Measurements from ENCODE around the gene SLC25A12.
A peak's percentile ranks its signal among the peaks of the same experiment; 100 is the strongest.
"Not testable (repeated sequence)": the region's sequence is repeated elsewhere in the genome, so short reads cannot be mapped to it uniquely, and the experiment has no call there.

Gene SLC25A12, protein sequence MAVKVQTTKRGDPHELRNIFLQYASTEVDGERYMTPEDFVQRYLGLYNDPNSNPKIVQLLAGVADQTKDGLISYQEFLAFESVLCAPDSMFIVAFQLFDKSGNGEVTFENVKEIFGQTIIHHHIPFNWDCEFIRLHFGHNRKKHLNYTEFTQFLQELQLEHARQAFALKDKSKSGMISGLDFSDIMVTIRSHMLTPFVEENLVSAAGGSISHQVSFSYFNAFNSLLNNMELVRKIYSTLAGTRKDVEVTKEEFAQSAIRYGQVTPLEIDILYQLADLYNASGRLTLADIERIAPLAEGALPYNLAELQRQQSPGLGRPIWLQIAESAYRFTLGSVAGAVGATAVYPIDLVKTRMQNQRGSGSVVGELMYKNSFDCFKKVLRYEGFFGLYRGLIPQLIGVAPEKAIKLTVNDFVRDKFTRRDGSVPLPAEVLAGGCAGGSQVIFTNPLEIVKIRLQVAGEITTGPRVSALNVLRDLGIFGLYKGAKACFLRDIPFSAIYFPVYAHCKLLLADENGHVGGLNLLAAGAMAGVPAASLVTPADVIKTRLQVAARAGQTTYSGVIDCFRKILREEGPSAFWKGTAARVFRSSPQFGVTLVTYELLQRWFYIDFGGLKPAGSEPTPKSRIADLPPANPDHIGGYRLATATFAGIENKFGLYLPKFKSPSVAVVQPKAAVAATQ

DNA sequence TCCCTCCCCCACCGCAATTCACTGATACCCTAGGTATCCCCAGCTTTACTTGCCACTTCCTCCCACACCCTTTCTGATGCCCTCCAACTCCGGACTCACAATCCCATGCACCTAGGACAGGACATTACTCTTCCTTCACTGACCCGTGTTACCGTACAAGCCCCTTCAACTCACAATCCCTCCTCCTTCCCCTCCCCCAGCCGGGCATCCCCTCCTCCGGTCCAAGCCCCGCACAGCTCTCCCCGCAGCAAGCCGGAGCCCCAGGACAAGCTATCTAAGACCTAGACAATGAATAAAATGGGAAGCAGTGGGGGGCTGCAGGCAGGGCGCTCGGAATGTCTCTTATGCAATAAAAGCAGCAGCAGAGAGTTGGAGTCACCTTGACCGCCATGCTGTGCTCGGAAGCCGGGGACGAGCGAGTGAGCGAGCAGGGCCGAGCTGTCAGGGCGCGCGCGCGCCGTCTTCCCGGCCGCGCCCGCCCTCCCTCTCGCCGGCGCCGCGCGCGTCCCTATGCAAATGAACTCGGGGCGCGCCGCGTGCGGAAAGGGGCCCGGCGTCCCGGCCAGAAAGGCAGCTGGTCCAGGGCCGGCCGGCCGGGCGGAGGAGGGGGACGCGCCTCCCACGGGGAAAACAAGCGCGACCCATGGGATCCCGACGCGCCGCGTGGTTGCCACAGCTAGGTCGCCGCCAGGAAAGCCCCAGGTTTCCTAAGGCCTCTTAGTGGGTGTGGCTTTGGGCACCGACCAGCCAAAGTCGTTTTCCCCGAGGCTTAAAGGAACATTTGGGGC is at the start of gene SLC25A12:
SLC25A12 (minus strand) TSS at position 421 of the 788 bp plus-strand sequence; CDS start at position 391, 30 bp downstream.
- peak in 13 of 14 donors; percentile 18 to 82 (median 62) for DNase-seq

DNA sequence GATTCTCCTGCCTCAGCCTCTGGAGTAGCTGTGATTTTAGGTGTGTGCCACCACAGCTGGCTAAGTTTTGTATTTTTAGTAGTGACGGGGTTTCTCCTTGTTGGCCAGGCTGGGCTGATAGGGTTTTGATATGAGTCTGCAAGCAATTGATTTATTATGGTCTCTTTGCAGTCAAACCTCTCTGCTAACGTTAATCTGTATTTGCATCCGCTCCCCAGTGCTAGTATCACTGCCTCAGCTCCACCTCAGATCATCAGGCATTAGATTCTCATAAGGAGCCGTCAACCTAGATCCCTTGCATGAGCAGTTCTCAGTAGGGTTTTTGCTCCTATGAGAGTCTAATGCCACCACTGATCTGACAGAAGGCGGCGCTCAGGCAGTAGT is 47.3 kb upstream of the SLC25A12 start:
- DNase-seq: no peak

DNA sequence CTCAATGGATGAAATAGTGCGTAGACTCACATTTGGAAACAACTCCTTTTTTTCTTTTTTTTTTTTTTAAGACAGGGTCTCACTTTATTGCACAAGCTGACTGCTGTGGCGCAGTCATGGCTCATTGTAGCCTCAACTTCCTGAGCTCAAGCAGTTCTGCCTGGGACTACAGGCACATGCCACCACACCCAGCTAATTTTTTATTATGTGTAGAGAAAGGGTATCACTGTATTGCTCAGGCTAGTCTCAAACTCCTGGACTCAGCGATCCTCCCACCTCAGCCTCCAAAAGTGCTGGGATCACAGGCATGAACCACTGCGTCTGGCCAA is 45.7 kb upstream of the SLC25A12 start:
- no peak for DNase-seq

DNA sequence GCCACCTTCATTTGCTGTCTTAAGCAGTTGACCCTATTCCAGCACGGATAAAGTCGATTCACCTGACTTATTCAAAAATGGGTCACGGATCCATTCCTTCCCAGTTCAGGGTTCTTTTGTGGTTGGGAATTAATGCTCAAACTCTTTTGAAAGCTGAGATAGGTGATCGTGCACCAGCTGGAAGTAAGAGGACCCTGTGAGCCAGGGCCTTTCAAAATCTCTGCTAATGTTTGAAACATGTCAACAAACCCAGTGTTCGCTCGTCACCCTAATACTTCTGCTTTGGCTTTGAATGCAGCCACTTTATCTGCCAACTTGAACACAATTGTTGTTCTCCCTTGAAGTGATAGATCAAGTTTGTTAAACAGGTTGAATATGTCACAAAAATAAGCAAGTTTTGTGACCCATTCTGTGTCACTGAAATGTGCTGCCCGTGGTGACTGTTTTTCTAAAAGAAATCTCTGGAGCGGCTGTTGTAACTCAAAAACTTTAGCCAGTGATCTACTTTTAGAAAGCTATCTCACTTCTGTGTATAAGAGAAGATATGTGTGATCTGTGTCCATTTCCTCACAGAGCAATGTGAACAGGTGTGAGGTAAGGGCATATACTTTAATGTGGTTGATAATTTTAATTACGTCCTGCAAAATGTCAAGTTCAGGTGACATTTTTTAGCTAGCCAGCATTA is 45.2 kb upstream of the SLC25A12 start:
- no peak for DNase-seq

DNA sequence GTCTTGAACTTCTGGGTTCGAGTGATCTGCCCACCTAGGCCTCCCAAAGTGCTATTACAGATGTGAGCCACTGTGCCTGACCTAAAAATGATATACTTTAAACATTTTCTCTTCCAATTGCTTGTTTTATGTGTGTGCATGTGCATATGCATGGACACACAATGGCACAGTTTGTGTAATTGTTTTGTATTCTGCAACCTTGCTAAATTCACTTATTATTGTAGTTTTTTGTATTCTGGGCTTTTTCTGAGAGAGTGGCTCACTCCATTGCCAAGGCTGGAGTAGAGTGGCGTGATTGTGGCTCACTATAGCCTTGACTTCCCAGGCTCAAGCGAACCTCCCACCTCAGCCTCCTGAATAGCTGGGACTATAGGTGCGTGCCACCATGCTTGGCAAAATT is 36.3 kb upstream of the SLC25A12 start:
- DNase-seq: no peak

DNA sequence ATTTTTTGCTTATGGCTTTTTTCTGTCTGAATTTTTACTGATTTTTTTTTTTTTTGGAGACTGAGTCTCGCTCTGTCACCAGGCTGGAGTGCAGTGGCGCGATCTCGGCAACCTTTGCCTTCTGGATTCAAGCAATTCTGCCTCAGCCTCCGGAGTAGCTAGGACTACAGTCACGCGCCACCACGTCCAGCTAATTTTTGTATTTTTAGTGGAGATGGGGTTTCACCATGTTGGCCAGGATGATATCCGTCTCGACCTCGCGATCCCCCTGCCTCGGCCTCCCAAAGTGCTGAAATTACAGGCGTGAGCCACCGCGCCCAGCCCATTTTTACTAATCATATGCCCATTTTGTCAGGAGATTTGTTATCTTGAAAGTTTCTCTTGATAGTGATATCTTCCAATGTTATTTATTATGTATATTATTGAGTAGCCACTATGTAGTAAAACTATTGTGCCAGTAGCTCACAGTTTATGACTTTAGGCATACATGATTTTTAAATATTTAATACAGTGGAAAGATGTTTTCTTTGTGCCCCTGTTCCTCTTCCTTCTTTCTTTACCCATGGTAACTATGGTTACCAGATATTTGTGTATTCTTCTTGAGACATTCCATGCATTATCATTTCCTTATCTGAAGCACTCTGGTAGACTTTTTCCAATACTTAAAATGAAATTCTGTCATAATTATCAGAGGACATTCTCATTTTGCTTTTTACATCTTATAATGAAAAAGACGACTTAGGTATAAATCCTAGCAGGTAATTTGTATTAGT is 30.3 kb upstream of the SLC25A12 start:
- DNase-seq: no peak

DNA sequence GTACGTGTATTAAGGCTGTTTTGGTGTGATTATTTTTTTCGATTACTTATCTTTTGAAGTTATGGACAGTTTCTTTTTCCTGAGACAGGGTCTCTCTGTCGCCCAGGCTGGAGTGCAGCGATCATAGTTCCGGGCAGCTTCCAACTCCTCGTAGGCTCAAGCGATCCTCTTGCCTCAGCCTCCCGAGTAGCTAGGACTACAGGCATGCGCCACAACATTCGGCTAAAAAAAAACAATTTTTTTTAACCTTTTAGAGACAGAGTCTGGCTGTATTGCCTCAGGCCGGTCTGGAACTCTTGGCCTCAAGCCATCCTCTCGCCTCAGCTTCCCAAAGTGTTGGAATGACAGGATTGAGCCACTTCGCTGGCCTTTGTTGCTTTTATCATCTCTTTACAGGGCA is 29.2 kb upstream of the SLC25A12 start:
- peak in 1 of 14 donors; percentile 16 for DNase-seq

DNA sequence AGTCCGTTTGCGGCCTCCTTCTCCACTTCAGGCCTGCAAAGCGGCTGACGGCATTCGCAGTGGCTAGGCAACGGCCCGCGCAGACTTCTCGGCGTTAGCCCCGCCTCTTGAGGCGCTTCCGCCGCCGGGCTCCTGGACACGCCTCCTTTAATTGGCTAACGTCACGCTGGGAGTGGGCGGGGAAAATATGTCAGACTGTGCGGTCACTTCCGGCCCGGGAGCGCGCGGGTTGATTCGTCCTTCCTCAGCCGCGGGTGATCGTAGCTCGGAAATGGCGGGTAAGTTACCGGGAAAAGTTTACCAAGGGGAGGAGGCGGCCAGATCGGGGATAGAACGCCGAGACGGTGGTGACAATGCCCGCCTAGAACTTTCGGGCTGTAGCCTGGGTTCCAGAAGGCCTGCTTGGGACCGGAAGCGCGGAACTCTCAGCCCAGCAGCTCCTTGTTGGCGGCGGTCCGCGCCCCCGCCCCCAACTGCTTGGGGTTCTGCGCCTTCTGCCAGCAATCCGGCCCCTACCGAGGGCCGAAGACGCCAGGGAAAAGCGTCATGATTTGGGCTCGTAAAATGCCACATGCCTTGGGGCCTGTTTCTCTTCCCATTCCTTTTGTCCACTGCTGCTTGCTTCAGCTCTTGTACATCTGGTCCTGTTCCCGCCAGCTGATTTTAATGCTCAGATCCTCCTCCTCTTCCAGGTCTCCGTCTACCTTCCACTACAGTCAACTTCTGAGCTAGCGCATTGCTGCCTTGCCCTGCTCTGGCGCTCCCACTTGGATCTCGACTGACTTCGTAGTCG is 28.4 kb upstream of the SLC25A12 start, which contains the start of gene HAT1:
HAT1 (plus strand) TSS at position 232 of the 793 bp plus-strand sequence; CDS start at position 272, 40 bp downstream.
- peak; percentile 70 to 96 (median 94) for DNase-seq

DNA sequence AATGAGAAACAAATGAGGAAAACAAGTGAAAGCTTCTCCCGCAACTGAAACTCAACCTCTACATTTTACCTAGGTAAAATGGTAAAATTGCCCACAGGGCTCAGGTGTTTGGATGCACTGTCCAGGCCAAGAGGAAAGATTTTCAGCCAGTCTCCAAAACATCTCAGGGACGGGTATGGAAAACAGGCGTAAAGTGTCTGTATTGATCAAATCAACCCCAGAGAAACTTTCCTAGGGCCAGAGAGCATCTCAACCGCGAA is 27.9 kb upstream of the SLC25A12 start:
- DNase-seq: no peak

DNA sequence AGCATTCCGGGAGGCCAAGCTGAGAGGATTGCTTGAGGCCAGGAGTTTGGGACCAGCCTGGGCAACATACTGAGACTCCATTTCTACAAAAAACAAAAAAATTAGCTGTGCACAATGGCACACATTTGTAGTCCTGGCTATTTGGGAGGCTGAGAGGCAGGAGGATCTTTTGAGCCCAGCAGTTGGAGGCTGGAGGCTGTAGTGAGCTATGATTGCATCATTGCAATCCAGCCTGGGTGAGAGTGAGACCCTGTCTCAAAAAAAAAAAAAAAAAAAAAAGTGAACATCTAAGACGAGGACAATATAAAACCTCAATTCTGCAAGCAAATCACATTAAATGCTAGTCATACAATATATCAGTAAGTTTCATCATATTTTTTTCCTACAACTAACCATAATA is 25.4 kb upstream of the SLC25A12 start:
- DNase-seq: no peak

DNA sequence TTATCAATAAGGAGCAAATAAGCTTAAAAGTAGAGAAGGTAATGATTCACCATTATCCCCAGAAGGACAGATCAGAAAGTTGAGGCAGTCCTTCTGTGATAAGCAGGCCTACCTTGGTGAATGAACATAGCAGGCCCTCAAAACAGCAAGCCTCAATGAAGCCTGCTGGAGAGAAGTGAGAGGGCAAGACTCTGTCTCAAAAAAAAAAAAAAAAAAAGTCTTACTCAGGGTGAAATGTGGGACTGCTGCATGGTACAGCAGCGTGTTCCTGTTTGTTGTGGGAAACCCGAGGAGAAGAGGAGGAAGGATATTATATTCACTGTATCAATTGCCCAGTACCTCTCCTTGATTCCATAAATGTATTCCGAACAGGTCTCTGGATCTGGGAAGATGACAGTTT is 19.5 kb upstream of the SLC25A12 start:
- no peak for DNase-seq

DNA sequence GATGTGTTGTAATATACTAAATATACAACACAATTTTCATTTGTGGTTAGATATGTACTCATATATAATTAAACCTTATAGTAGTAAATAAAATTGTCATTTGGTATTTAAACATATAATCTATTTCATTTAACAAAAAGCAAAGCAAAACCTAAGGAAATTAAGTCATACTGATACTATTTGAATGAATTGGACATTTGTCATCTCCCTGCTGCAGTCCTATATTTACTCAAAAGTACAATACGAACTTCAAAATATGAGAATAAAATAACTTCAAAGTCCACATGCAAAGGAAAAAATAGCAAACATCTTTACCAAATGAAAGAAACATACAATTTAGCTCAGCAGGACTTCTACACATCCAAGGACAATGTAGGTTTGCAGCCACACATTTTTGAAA is 16.4 kb upstream of the SLC25A12 start:
- DNase-seq: no peak

DNA sequence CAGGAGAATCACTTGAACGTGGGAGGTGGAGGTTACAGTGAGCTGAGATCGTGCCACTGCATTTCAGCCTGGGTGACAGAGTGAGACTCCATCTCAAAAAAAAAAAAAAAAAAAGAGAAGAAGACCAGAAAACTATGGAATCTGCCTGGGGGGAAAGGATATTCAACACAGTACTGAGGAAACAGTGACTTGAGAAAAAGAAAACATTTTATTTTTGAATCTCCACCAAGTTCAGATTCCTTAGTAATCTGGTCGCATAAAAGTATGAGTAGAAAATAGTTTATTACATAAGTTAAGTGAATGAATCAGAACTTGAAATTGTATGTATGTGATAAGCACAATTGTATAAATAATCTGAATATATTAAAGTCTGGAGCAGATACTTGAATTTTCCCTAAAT is 15.2 kb upstream of the SLC25A12 start:
- DNase-seq: no peak

DNA sequence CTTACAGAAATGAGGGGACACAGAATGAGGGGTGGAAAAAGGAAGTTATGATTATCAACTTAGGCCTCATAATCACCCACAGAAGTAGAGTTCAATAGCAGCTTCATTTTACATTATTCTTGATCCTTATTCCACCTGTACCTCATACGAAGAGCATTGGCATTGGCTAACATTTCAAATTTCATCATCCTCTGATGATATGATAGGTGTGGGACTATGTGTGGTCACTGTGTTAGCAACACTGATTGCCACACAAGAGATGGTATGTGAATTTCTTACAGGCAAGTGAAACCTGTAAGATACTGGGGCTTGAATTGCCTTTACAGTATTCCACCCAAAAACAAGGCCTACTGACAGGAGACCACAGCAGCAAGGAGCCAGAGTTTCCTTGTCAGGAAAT is 14.2 kb upstream of the SLC25A12 start:
- DNase-seq: no peak

DNA sequence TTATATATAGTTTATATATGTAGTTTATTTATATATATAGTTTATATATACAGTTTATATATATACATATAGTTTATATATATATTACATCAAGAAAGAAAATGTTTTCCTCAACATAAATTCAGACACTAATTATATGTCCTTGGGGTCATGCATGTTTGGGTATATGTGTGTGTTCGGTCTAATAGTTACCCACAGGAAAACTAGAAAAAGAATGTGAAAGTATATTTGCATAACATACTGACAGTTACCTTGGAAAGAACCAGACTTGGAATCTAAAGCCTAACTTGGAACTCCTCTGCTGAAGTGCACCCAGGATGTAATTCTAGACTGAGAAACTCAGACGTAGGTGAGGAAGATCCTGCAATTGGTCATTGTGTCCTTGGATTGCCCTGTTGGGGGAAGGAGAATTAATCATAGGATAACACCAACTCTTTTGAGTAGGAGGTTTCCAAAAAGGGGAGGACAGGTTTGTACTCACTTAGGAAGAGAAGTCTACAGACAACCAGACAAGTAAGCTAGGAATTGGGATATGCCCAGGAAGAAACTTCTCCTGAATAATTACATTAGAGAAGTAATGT is 8.9 kb upstream of the SLC25A12 start:
- DNase-seq: no peak

DNA sequence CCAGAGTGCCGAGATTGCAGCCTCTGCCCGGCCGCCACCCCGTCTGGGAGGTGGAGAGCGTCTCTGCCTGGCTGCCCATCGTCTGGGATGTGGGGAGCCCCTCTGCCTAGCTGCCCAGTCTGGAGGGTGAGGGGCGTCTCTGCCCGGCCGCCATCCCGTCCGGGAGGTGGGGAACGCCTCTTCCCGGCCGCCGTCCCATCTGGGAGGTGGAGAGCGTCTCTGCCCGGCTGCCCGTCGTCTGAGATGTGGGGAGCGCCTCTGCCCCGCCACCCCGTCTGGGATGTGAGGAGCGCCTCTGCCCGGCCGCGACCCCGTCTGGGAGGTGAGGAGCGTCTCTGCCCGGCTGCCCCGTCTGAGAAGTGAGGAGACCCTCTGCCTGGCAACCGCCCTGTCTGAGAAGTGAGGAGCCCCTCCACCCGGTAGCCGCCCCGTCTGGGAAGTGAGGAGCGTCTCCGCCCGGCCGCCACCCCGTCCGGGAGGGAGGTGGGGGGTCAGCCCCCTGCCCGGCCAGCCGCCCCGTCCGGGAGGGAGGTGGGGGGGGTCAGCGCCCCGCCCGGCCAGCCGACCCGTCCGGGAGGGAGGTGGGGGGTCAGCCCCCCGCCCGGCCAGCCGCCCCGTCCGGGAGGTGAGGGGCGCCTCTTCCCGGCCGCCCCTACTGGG is 5.7 kb upstream of the SLC25A12 start:
- DNase-seq: not testable (repeated sequence)

DNA sequence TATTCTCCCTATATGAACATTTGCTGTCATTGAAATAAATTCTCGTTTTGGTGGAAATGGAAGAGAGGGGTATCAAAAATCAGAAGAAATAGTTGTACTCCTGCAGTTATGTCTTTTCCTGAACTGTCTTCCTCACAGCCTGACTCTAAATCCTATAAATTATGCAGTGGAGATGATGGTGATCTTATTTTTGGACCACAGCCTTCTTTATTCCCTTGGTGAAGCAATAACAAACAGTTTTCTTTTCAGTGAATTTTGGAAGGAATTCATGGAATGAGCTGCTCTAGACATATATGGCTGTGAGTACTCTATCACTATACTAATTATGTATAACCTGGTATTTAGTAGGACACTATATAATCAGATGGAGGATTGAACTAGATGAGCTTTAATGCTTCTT is 1.7 kb upstream of the SLC25A12 start:
- no peak for DNase-seq

DNA sequence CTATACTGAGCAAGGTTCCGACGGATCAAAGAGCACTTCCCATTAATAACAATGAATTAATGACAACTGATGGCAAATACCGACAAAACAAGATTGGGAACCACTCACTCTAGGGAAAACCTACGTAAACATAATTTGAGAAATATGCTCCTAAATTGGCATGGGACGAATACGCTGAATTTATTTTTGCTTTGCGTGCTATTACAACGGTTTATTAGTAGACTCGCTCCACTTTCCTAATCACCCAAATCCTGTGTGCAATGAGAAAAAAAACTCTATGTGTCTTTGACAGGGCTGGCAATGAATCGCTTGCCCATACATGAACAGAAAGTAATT is 536 bp upstream of the SLC25A12 start:
- no peak for DNase-seq

DNA sequence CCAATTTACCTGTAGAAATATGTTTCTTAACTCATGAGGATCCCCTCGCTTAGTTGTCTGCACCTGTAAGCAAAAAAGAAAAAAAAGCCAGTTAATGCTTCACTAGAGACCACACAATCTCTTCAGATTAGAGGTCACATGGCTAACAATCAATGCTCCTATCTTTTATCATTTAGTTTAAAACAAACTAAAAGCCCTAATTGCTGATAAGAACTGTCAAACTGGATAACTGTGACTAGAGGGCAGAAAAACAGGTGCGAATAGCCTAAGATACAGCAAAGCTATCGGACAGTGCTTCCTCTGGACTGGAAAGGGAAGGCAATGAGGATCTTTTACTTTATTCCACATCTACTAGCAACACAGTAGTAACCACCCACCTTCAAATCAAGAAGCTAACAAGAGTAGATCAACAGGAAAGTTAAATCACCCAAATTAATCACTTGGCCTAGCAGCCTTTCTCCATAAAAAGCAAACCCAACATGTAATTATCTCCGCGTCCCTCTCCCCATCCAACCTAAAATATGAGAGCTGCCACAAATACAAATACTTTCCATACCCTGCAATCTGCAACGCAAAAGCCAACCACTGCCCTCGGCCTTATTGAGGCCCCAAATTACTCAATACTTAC is 734 bp downstream of the SLC25A12 start:
- DNase-seq: peak in 1 of 14 donors; percentile 39

DNA sequence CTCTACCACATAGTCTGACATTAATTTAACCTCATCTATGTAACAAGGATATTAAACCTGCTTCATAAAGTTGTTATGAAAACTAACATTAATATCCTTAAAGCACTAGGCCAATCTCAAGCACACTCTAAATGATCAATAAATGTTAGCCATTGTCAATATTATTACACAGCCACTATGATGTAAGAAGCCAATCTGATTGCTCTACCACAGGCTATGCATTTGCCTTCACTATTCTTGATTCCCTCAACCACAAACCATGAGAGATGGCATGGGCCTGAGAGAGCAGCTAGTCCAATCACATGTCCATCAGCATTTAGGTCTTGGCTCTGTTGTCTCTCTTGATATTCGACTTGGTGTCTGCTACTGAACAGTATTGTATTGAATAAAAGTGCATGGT is 4.2 kb downstream of the SLC25A12 start:
- DNase-seq: no peak
